ENCODE data around the gene MAGEC3. TPM values are rescaled to one million over a fixed set of nuclear protein-coding genes. Genes with fewer than 3 reads are reported as not detected.

Gene MAGEC3
- total RNA-seq, result 0.09 TPM in 1 of 2 replicates, not detected in the other

DNA sequence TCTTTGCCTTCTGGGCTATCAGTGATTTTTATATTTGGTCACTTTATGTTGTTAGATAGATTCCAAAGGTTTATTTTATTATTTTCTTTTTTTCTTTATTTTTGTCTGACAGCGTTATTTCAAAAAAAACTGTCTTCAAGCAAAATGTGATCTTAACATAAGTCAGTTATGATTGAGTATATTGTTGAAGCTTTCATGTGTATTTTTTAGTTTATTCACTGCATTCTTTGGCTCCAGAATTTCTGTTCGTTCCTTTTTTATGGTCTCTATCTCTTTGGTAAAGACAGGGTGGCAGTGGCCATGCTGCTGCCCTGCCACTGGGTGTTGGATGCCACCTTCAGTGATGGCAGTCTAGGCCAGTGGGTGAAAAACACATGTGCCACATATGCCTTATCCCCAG, at the start of gene MAGEC3:
TSS of gene MAGEC3 (plus strand) at position 301 of the 400 bp plus-strand sequence. CDS start at position 301, 0 bp downstream.

GRCh38 chrX:141903400-141904155, 65.5 kb downstream of the MAGEC3 start, which contains the start of gene MAGEC1:
Gene MAGEC1 (plus strand): TSS chrX:141903894. CDS start chrX:141905073, 1,179 bp downstream.

Other genes with a start within 250 kb of the MAGEC3 start
- not detected in 2 replicates for gene SPANXA2, start 248.6 kb upstream of the MAGEC3 start, total RNA-seq
- gene SPANXD, start 139.6 kb upstream of the MAGEC3 start, total RNA-seq, result not detected in 2 replicates
- gene MAGEC1, start 65.6 kb downstream of the MAGEC3 start, total RNA-seq, result not detected in 2 replicates

Measured in endothelial cell of coronary artery (primary cell).